Activated CD4-positive, alpha-beta T cell treated with anti-CD3 and anti-CD28 coated beads, Interleukin-2, amount 10 ng/mL, durations not matched to agents 7 days and 5 days (primary cell): ENCODE data around the gene F12. TPM values are rescaled to one million over a fixed set of nuclear protein-coding genes. Genes with fewer than 3 reads are reported as not detected.

Experiments used
- total RNA-seq, 2 experiments: library from RNA; stranded (reverse); gene quantifications; one replicate each; pipeline ENCODE4 v1.2.3, GENCODE V29; 2021

Gene F12
- total RNA-seq, 2 experiments from 2014 or later = 0.22 to 0.60 TPM

Other genes with a start within 250 kb of the F12 start
- gene RAB24, start 105.8 kb downstream of the F12 start, total RNA-seq = 10 to 100 TPM; 28.3 to 34.4 TPM
- gene PRELID1, start 105.8 kb downstream of the F12 start, total RNA-seq = 100 to 1,000 TPM; 142 to 152 TPM
- 100 to 1,000 TPM; 107 to 109 TPM for gene MXD3, start 97.7 kb downstream of the F12 start, total RNA-seq
- gene LMAN2, start 57.9 kb downstream of the F12 start, total RNA-seq = 100 to 1,000 TPM; 123 to 132 TPM
- 100 to 1,000 TPM; 124 to 132 TPM for gene RGS14, start 51.6 kb downstream of the F12 start, total RNA-seq
- gene SLC34A1, start 25.1 kb downstream of the F12 start, total RNA-seq = under 1 TPM; 0.12 to 0.27 TPM
- gene PFN3, start 8.9 kb downstream of the F12 start, total RNA-seq = not detected
- gene GRK6, start 17.1 kb upstream of the F12 start, total RNA-seq = 100 to 1,000 TPM; 242 to 296 TPM
- gene PRR7, start 37.2 kb upstream of the F12 start, total RNA-seq = 1 to 10 TPM; 5.3 to 9.7 TPM
- 1 to 10 TPM; 4.2 to 4.8 TPM for gene DBN1, start 64.1 kb upstream of the F12 start, total RNA-seq
- 10 to 100 TPM; 31.6 to 32.4 TPM for gene PDLIM7, start 88.0 kb upstream of the F12 start, total RNA-seq
- 1 to 10 TPM; 2.9 to 3.9 TPM for gene DOK3, start 100.3 kb upstream of the F12 start, total RNA-seq
- 100 to 1,000 TPM; 106 to 118 TPM for gene DDX41, start 107.4 kb upstream of the F12 start, total RNA-seq
- gene FAM193B, start 145.0 kb upstream of the F12 start, total RNA-seq = 100 to 1,000 TPM; 102 to 120 TPM
- gene TMED9, start 182.6 kb upstream of the F12 start, total RNA-seq = 100 to 1,000 TPM in 1 of 2 experiments, 10 to 100 TPM in 1; 94.0 to 105 TPM
- 10 to 100 TPM; 20.3 to 20.5 TPM for gene B4GALT7, start 190.6 kb upstream of the F12 start, total RNA-seq